ENCODE data around the gene TWIST1.

Gene TWIST1

DNA sequence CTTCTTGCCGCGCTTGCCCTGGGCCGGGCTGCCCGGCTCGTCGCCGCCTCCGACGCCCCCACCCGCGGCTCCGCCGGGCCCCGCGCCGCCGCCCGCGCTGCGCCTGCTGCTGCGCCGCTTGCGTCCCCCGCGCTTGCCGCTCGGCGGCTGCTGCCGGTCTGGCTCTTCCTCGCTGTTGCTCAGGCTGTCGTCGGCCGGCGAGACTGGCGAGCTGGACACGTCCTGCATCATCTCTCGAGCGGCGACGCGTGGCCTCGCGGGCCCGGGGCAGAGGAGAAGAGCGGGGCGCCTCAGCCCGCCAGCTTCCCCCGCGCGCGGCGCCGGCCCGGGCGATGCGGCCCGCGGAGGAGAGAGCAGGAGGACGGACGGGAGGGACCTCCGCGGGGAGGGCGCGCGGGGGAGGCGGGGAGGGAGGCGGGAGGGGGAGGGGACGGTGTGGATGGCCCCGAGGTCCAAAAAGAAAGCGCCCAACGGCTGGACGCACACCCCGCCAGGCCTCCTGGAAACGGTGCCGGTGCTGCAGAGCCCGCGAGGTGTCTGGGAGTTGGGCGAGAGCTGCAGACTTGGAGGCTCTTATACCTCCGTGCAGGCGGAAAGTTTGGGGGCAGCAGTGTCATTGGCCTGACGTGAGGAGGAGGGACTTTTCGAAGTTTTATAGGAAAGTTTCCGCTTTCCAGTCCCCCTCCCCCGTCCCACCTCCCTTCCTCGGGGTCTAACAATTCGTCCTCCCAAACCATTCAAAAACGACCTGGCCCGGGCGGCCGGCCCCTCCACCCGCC is at the start of gene TWIST1:
TSS of gene TWIST1 (minus strand) at position 546 of the 779 bp plus-strand sequence. CDS start at position 231, 315 bp downstream.
- no peak for FAIRE-seq

DNA sequence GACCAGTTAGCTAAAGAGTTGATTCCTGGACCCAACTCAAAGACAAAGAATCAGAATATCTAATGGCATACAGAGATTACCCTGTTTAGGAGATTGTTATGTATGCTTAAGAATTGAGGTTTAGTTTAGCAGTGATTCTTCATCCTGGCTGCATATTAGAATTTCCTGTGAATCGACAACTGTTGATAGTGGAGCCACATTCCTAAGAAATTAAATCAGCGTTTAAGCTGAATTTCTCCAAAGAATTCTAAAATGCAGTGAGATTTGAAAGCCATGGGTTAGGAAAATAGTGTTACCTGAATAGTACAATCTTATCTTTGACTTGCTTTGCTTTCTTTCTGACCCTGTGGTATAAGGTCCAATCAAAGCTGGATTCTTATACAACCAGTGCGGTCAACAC is 44.2 kb upstream of the TWIST1 start:
- no peak for FAIRE-seq

DNA sequence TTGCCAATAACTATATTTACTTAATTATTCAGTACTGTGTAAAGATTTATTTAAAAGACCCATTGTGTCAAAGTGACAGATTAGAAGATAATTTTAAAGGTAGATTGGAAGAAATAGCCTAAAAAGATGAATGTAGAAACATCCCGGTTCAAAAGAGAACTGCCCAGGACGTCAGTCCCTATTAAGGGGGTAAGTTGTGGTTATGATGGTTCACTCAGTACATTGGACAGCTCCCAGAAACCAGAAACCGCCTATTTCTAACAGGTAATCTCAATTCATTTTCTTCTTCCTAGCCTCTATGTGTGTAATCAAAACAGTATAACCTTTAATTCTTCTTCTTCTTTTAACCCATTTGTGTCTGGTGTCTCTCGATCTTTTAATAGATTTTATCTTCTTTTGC is 29.3 kb upstream of the TWIST1 start:
- FAIRE-seq: no peak

DNA sequence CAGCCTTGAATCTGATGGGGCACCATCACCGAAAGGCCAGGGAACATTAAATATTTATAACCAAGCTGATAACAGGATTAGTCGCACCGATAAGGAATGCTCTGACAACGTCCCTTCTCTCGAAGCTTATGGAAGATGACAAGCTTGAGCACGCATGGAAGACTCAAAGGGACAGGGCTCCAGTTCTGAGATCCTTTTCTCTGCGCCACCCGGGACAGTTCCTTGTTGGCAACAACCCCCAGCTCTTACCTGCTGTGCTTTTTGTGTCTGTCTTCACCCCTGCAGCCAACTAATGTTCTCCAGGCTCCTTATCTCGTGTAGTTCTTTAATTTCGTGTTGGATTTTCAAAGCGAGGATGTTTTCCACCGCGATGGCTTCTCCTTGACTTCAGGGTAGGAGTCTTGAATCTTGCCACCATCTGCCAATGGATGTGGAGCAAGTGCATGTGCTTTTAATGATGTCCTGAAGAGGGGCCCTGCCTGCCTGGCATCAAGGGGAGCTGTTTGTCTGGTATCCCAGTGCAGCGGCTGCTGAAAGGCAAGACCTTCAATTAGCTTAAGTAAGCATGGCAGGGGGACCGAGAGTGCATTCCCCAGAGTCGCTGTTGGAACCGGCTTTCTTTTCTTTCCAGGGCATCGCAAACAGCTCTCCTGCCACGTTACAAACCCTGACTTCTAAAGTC is 28.1 kb upstream of the TWIST1 start:
- no peak for FAIRE-seq

DNA sequence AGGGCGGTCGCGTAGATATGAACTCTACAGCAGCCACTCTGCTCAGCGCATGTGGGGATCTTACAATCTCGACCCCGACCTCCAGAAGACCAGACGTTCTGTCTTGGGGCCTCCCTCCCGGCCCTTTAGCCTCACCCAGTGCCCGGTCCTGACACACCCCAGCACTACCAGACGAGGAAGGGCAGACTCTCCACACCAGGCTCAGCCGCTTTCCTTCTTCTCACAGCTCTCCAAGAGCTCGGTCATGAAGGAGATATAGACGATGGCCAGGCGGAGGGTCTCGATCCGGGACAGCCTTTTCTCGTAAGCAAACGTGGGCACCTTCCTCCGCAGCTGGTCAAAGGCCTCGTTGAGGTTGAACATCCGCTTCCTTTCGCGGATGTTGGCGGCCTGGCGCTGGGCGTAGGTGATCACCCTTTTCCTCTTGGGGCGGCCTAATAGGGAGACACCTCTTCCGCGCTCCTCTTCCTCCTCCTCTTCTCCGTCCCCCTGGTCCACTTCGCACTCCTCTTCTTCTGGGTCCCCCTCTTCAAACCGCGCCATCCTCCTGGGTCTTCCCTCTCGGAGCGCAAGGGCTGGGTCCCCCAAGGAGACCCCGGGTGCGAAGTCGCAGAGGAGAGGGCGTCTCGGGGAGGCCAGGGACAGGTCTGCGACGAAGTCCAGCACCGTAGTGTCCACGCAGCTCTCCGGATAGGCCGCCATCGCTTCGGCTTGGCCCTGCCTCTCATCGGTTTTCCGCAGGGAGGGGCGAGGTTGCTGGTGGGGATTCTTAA is 27.4 kb upstream of the TWIST1 start, which contains the start of gene FERD3L:
TSS of gene FERD3L (minus strand) at position 761 of the 773 bp plus-strand sequence. CDS start at position 702, 59 bp downstream.
- no peak for FAIRE-seq

DNA sequence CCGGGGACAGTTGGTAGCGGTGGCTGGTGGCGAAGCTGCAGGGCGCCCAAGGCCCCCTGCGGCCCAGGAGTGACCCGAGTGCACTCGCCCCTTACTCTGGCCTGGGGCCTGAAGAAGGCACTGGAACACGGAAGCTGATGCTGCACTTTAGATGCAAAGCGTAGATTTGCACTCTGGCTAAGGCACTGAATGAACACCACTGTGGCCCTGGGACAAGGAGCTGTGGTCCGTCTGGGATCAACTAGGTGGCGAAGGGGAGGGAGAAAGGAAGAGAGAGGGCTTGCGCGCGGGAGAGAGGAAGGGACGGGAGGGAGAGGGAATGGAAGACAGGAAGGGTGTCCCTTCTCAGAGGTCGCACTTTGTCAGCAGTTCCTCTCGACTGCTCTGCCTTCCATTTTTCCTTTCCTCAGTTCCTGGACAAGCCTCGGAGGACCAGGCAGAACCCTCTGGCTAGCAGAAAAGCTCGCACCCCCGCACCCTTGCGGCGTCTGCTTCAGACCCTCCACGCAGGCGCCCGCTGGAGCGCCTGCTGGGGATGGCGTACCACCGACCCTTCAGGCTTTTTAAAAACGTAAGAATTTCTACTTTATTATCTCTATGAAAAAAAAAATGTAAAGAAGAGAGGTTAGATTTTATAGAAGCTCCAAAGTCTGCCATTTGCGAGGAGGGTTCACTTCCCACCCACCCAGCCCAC is 26.6 kb upstream of the TWIST1 start:
- no peak for FAIRE-seq

DNA sequence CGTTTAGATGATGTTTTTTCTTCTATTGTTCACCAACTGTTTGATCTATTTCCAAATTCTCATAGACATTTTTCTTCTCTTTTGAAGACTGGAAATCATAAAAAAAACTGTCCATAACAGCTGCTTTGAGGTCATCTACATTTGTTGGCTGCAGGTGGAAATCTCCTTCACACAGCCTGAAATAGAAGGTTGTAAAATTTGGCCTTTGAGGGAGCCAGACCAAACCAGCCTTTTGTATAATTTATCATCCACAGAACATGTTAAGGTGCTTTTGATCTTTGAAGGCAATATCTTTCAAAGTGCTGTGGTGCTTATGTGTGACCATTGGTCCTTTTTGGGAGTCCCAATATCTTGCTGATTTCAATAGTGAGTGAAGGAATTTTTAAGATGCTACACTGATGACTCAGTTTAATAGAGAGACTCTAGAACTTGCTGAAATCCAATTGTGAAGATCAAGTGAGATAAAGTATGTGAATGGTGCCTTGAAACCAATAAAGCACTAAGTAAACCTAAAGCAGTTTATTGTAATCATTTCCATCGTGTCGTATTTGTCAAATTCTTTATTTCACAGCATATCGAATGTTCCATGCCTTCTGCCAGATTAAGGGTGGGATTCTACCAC is 22.4 kb upstream of the TWIST1 start:
- FAIRE-seq: no peak

DNA sequence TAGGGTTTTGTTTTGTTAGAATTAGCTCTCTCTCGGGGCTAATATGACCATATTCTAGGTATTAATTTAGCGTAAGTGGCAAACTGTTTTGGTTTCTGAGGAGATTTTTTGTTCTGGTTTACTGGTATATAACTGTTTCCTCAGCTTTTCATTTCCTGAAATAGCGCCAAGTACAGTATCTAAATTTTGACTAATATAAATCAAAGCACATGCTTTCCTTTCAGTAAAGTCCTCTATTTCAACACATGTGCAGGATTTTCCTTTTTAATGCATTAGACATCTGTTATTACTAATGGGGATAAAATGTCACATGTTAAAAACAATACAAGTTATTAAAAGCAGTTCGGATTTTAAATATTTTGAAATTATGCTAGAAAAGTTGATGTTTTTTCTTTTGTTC is 16.4 kb upstream of the TWIST1 start:
- no peak for FAIRE-seq

DNA sequence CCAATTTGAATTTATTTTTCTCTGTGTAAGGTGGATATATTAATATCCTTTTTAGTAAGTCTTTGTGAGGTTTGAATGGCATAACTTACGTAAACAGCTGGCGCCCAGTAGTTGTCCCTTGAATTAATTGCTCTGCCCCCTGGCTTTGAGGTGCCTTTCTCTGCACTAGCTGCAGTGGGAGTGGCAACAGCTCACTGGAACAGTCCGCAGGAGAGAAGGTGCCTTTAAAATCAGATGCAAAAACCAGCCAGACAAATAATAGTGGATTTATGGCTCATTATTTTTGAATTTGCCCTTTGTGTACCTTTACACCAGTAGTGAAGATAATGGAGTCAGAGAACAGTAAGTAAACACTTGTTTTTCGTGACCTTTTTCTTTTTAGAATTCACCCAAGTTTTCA is 16.0 kb upstream of the TWIST1 start:
- no peak for FAIRE-seq

DNA sequence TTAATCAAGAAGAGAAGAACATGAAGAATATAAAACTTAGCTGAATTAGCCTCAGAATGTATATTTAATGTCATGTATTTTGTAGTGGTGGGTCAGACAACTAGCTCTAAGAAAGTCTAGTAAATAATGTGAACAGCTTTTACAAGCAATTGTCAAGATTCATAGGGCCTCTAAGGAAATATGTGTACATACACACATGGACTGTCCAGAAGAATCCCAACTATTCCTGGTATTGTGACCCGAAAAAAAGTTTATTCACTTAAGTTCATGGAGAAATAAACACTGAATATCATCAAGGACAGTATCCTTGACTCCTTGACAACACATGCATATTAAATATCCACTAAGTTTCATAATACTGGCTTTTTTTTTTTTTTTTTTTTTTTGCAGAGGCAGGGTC is 11.4 kb upstream of the TWIST1 start:
- no peak for FAIRE-seq

DNA sequence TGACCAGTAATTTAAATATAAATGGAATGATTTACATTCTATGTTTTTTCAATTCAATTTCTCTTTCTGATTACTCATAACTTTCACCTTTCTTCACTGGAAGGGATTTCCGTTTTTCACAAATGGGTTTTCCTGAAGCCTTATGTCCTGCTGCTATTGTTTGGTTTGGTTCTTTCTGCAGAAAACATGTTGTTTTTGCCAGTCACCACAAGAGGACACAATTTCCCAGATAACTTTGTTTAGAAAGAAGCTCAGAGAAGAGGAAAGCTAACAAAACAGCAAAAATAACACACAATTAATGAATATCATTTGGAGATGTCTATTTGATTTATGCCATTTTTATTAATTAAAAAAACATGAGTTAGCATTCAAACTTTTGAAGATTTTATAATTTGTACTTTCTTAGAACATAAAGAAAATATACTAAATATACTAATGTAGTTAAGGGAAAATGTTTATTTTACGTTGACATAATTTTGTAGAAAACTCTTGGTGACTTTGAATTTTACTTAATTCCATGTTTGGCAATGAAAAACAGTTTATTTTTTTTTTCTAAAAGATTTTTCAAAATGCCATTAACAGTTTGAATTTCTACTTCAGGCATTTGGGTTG is 4.6 kb upstream of the TWIST1 start:
- FAIRE-seq: no peak

DNA sequence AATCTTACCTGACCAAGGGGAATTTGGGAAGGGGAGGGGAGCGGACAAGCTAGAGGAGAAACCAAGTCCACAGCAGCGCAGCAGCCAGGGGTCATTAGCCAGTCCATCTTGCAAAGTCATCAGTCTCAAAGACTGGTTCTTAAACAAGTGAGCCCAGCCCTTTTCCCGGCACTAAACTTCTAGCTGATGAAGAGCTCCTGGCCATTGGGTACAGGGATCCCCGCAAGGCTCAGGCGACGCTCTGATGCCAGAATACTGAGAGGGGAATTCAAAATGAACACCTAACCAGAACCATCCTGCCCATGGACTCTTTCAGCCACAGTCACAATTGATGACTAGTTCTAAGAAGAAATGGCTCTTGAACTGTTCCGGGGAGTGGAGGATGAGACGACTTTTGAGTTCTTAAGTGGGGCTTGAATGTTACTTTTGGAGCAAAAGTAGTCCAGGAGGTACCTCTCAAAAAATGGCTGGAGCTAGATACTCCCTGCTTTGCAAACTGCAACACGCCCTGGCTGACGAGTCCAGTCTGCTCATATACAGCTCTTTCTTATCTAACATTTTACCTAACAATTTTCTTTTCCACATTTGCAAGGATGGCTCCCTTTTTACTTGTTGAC is 2.5 kb upstream of the TWIST1 start:
- FAIRE-seq: no peak

DNA sequence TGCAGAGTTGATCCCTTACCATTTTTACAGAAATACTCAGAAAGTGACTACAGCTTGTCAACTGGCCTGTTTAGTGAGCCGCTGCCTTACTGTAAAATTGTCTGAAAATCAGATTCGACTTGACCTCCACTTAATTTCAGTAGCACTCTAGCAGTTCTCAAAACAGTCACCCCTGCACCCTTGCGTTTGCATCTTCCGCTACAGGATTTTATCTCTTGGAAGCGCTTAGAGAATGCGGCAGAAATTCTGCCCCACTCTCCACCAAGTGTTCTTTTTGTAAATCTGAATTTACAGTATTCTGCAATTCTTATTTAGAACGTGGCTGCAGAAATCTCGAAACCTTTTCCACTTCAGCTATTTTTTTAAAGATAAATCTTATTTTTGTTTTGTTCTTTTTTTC is 1.9 kb upstream of the TWIST1 start:
- no peak for FAIRE-seq

DNA sequence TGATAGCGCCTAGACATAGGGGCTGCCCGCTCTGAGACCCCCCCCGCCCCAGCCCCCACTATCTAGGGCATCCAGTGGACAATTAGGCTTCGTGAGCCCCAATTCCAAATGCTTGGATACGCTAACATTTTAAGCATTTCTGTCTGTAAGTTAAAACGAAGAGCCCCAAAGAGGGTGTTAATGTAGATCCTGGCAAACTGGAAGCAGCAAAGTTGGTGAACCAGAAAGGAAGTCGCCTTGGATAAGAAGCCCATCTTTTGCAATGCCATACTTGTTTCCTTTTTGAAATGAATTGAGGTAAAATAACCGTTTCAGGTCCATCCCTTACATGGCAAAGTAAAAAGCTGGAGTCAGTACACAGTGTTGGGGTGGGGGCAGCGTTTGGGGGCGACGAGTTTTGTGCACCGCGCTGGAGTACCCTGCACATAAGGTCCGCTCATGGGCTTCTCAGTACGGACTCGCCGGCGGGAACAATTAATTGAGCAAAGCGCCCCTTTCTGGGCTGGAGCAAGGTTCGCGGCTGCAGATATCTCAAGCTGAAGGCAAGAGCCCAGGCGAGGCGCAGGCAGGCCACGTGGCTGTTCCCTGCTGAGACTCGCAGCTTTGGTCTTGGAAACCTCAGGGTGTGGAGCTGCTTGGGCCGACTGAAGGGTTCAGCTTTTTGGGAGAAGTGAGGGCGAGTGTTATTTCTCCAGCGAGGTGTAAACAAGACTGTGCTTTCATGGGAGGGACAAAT is 1.4 kb upstream of the TWIST1 start:
- FAIRE-seq: no peak

DNA sequence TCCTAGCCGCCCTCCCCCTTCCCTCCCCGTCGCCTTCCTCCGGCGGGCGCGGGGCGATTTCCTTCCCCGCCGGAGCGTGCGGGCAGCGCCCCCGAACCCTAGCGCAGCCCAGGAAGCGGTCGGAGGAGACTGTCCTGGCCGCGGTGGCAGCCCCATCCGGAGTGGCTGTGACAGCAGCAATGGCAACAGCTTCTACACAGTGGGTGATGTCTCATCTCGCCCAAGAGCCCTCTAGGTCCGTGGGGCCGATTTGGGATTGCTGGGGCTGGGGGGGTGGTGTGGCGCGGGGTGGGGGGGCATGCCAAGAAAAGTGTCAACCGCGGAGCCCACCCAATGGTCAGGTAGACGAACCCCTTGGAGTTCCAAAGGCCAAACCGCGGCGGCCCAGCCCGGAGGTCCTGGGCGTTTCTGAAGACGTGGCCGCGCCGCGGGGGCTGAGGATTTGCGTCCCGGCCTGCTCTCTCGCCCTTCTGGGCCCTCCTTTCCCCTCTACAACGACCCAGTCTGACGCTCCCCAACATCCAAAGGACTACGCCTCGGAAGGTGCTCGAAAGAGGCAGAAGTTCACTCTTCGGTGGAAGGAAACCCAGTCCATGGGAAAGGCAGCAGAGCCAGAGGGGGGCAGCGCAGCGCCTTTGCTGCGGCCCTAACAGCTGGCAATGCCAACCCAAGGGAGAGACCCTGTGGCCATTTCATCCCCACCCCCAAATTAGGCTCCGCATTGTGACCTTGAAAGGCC is 603 bp upstream of the TWIST1 start:
- FAIRE-seq: no peak

DNA sequence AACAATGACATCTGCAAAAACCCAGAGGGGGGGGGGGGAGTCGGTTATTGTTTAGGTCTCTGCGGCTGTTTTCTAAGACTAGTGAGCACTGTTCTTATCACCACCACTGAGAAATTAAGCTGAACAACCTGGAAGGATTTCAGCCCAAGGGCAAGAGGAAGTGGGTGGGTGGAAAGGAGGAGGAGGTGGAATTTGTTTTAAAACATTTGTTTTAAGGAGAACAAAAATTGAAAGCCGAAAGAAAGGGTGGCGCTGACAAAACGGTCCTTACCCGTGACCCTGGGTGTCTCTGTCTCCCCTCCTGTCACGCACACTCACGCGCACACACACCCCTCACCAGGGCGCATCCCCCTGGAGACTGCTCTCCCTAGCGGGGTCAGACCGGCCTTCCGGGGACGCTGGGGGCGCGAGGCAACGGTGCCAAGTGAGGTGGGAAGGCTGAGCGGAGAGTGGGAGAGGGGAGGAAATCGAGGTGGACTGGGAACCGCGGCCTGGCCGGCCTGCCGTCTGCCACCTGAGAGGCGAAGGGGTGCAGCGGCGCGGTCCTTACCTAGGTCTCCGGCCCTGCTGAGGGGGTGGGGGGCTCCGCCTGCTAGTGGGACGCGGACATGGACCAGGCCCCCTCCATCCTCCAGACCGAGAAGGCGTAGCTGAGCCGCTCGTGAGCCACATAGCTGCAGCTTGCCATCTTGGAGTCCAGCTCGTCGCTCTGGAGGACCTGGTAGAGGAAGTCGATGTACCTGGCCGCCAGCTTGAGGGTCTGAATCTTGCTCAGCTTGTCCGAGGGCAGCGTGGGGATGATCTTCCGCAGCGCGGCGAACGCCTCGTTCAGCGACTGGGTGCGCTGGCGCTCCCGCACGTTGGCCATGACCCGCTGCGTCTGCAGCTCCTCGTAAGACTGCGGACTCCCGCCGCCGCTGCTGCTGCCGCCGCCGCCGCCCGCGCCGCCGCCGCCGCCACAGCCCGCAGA is 1.0 kb downstream of the TWIST1 start:
- no peak for FAIRE-seq

DNA sequence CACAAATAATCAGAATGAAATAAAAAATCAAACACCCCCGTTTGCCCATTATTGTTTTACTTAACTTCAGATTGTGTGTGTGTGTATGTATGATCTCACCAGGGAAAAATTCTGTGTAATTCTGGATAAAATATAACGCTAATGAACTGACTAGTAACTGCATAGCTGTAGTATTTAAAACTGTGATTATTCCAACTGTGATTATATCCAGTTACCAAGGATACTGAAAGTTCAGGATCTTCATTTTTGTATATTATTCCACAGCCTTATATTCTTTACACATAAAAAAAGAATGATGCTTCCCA is 2.9 kb downstream of the TWIST1 start:
- no peak for FAIRE-seq

DNA sequence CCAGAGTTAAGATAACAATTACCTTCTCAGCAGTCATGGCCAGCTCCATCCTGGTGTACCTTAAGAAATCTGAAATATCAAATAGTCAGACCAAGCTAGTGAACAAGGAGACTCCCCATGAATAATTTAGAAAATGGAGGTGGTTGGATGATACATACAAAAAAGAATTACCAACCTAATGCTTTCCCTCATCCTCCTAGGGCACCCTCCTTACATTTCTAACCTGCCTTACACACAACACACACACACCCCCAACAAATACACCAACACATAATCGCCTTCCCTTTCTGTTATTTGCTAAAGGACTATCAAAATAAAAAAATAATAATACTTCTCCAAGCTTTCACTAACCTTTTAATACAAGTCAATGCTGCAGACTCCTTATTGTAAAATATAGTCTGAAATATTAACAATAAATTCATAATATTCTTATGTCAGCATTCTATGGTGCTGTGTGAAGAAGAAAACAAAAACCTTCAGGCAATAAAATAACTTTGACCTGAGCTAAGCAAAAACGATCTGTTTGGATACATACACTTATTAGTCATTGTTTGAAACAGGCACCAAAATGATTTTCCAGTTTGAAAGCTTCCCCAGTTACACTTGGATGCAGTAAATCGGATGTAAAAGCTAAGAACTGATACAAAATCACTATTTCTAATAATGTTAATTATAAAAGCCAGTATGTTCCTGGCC is 3.4 kb downstream of the TWIST1 start:
- no peak for FAIRE-seq

DNA sequence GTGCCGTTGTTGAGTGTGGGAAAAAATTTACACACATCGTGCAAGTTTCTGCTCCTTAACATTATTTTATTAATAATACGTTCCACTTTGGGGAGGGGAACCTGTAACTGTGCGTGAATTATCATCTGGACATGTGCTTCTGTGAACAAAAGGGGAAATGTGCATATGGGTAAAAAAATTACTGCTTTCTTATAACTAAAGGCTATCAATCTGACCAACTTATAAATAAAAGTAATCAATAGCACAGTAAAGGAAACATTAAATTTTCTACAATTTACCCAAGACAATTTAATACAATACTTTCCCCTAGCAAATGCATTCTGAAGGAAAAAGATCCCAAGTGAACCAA is 4.5 kb downstream of the TWIST1 start:
- FAIRE-seq: no peak

Data from TTC549 (cell line).